Measurements from ENCODE around the gene SFT2D3. TPM values are rescaled to one million over a fixed set of nuclear protein-coding genes. Genes with fewer than 3 reads are reported as not detected.

Gene SFT2D3
- total and polyA plus RNA-seq, 9 of the 15 experiments (the other 6 are each of a cell fraction or from before 2014, with no cell fraction given): 7.5 to 9.9 (median 8.9) TPM; not detected in 2

DNA sequence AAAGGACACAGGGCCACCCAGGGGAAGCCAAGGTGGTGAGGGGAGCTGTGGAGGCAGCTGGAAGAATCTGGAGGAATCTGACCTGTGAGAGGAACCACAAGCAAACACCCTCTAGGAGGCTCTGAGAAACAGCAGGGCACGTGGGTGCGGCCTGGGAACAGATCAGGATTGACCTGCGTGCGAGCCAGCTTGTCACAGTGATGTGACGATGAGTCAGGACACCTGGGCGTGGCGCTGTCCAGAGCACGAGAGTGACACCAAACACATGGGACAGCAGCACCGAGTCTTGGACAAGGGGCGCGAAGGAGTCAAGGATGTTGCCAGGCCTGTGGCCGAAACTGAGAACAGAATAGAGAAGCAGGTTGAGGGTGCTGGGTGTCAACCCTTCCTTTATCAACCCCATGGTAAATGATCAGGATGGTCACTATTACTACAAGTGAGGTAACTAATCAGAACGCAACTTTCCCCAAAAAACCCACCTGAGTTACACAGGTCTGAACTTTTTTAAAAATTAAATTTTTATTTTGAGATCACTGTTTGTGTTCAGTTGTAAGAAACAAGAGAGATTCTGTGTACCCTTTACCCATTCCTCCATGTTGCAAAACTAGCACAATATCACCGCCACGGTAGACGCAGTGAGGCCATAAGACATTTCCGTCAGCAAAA lies 637 bp upstream of the SFT2D3 start (continued):
- TF ChIP-seq, protein P1, sequence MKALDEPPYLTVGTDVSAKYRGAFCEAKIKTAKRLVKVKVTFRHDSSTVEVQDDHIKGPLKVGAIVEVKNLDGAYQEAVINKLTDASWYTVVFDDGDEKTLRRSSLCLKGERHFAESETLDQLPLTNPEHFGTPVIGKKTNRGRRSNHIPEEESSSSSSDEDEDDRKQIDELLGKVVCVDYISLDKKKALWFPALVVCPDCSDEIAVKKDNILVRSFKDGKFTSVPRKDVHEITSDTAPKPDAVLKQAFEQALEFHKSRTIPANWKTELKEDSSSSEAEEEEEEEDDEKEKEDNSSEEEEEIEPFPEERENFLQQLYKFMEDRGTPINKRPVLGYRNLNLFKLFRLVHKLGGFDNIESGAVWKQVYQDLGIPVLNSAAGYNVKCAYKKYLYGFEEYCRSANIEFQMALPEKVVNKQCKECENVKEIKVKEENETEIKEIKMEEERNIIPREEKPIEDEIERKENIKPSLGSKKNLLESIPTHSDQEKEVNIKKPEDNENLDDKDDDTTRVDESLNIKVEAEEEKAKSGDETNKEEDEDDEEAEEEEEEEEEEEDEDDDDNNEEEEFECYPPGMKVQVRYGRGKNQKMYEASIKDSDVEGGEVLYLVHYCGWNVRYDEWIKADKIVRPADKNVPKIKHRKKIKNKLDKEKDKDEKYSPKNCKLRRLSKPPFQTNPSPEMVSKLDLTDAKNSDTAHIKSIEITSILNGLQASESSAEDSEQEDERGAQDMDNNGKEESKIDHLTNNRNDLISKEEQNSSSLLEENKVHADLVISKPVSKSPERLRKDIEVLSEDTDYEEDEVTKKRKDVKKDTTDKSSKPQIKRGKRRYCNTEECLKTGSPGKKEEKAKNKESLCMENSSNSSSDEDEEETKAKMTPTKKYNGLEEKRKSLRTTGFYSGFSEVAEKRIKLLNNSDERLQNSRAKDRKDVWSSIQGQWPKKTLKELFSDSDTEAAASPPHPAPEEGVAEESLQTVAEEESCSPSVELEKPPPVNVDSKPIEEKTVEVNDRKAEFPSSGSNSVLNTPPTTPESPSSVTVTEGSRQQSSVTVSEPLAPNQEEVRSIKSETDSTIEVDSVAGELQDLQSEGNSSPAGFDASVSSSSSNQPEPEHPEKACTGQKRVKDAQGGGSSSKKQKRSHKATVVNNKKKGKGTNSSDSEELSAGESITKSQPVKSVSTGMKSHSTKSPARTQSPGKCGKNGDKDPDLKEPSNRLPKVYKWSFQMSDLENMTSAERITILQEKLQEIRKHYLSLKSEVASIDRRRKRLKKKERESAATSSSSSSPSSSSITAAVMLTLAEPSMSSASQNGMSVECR (CRISPR knock-in tag; IDR thresholded peaks at IDR 0.05): 0 out of 2 replicates have a peak, but pooled peaks have one; percentile 45
- no peak for TF ChIP-seq STAT5B (CRISPR knock-in tag; IDR thresholded peaks at IDR 0.05)
- TF ChIP-seq JUN (IDR thresholded peaks at IDR 0.05; ENCODE audit: borderline replicate concordance, low read depth, low read length): peak; percentile 97
- no peak for TF ChIP-seq JUN (CRISPR knock-in tag; IDR thresholded peaks at IDR 0.05; ENCODE audit: borderline replicate concordance)
- TF ChIP-seq SMC3 (conservative IDR thresholded peaks at IDR 0.05; ENCODE audit: insufficient read depth, low read depth, low read length): 0 out of 2 replicates have a peak, but pooled peaks have one; percentile 15
- no peak for TF ChIP-seq CBX2 (IDR thresholded peaks at IDR 0.05; ENCODE audit: insufficient read depth, low read length, poor library complexity, severe bottlenecking)
- TF ChIP-seq SP1 (CRISPR knock-in tag; IDR thresholded peaks at IDR 0.05): peak; percentile 88
- TF ChIP-seq CXXC5 (CRISPR knock-in tag; IDR thresholded peaks at IDR 0.05): peak; percentile 79
- TF ChIP-seq HDAC2 (IDR thresholded peaks at IDR 0.05): peak; percentile 80; the same call in 1 of the 2 replicates
- peak in 1 of 2 experiments; percentile 9; a peak in 1 of 4 replicates for TF ChIP-seq RAD21 (CRISPR knock-in tag; conservative IDR thresholded peaks at IDR 0.05 in 1 of 2, IDR thresholded peaks at IDR 0.05 in 1 of 2)
- no peak for TF ChIP-seq NCOA1 (IDR thresholded peaks at IDR 0.05; ENCODE audit: low read depth)
- no peak; the same call in 1 of the 2 replicates for TF ChIP-seq ZFX (CRISPR knock-in tag; IDR thresholded peaks at IDR 0.05)
- TF ChIP-seq POLR2H (tag; IDR thresholded peaks at IDR 0.05; ENCODE audit: low read depth): no peak
- no peak; the same call in 1 of the 2 replicates for TF ChIP-seq EGR1 (conservative IDR thresholded peaks at IDR 0.05)
- TF ChIP-seq ZNF384 (IDR thresholded peaks at IDR 0.05; ENCODE audit: low read depth, low read length): no peak
- TF ChIP-seq, protein P2, sequence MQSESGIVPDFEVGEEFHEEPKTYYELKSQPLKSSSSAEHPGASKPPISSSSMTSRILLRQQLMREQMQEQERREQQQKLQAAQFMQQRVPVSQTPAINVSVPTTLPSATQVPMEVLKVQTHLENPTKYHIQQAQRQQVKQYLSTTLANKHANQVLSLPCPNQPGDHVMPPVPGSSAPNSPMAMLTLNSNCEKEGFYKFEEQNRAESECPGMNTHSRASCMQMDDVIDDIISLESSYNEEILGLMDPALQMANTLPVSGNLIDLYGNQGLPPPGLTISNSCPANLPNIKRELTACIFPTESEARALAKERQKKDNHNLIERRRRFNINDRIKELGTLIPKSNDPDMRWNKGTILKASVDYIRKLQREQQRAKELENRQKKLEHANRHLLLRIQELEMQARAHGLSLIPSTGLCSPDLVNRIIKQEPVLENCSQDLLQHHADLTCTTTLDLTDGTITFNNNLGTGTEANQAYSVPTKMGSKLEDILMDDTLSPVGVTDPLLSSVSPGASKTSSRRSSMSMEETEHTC (IDR thresholded peaks at IDR 0.05): peak; percentile 73; the same call in 1 of the 2 replicates
- TF ChIP-seq, protein P3, sequence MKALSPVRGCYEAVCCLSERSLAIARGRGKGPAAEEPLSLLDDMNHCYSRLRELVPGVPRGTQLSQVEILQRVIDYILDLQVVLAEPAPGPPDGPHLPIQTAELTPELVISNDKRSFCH (CRISPR knock-in tag; IDR thresholded peaks at IDR 0.05): no peak
- TF ChIP-seq, protein P3 (tag; IDR thresholded peaks at IDR 0.05): peak; percentile 34; the same call in 1 of the 2 replicates

Data from K562 (cell line).